Caco-2 (cell line): ENCODE data around the gene GBX2. TPM values are rescaled to one million over a fixed set of nuclear protein-coding genes. Genes with fewer than 3 reads are reported as not detected.

Source experiments
- BruUV-seq: library from RNA; stranded (reverse); fragments of 400-500 nt; replicated peaks from 2 replicates; lab custom pipeline; 2021; lab: Mats Ljungman, UMichigan
- CTCF ChIA-PET: fragments of 300-600 bp; sonication (Branson Sonifier 250); formaldehyde crosslinking; loops from one replicate; lab custom pipeline; 2022; ENCODE audit warnings: antibody characterized with exemption; lab: Charles Lee
- POLR2A ChIA-PET: fragments of 300-600 bp; sonication (Branson Sonifier 250); formaldehyde crosslinking; loops from one replicate; lab custom pipeline; 2022; ENCODE audit warnings: antibody characterized with exemption; lab: Charles Lee
- DNase-seq, 2 experiments: peaks; one replicate each; pipeline versions ENCODE4 v3.0.0 to v3.0.0-alpha.2; 2020 to 2022
- H3K27me3 ChIP-seq: replicated peaks from 2 replicates; pipeline ENCODE4 v1.6.0; 2011; ENCODE audit warnings: low read length; ENCODE audit not compliant: control insufficient read depth, insufficient read depth
- H3K36me3 ChIP-seq: 2 replicates; pipeline ENCODE4 v1.5.1; 2011; ENCODE audit warnings: low read length; ENCODE audit not compliant: control insufficient read depth, insufficient read depth
- H3K4me1 ChIP-seq: fragments of 250-450 bp; sonication (Bioruptor Pico); 2 replicates; pipeline ENCODE4 v1.5.1; 2020; ENCODE audit warnings: mild to moderate bottlenecking
- H3K4me3 ChIP-seq: 2 replicates; pipeline ENCODE4 v1.5.1; 2011; ENCODE audit warnings: low read depth, mild to moderate bottlenecking, control low read depth, low read length
- H3K9me3 ChIP-seq: fragments of 250-450 bp; sonication (Bioruptor Pico); 2 replicates; pipeline ENCODE4 v1.5.1; 2020; ENCODE audit warnings: mild to moderate bottlenecking, moderate library complexity
- H3K27ac Mint-ChIP-seq: one replicate; pipeline ENCODE4 v1.8.0; 2022; ENCODE audit warnings: mixed read lengths; ENCODE audit not compliant: unreplicated experiment
- H3K27me3 Mint-ChIP-seq: one replicate; pipeline ENCODE4 v1.8.0; 2022; ENCODE audit warnings: mixed read lengths; ENCODE audit not compliant: insufficient read depth, unreplicated experiment
- H3K36me3 Mint-ChIP-seq: one replicate; pipeline ENCODE4 v1.8.0; 2022; ENCODE audit warnings: mild to moderate bottlenecking, mixed read lengths; ENCODE audit not compliant: insufficient read depth, unreplicated experiment
- H3K4me1 Mint-ChIP-seq: one replicate; pipeline ENCODE4 v1.8.0; 2022; ENCODE audit warnings: low read depth, mixed read lengths; ENCODE audit not compliant: unreplicated experiment
- H3K4me3 Mint-ChIP-seq: one replicate; pipeline ENCODE4 v1.8.0; 2022; ENCODE audit warnings: mild to moderate bottlenecking, moderate library complexity, mixed read lengths; ENCODE audit not compliant: unreplicated experiment
- H3K9me3 Mint-ChIP-seq: one replicate; pipeline ENCODE4 v1.8.0; 2022; ENCODE audit warnings: mixed read lengths; ENCODE audit not compliant: unreplicated experiment
- intact Hi-C: fragments of 100-400 bp; cut with micrococcal nuclease; formaldehyde crosslinking; loops from one replicate; pipeline ENCODE4 v1.10.0; 2022; ENCODE audit not compliant: unreplicated experiment
- total RNA-seq: library from RNA; stranded (reverse); gene quantifications from 2 replicates; pipeline ENCODE4 v1.2.3, GENCODE V29; 2022
- TF ChIP-seq, protein P1 (sequence below), 2 experiments: fragments of 200-600 bp in 1 of 2; IDR thresholded peaks; 1 replicate in 1 of 2; 2 replicates in 1 of 2; pipeline versions ENCODE4 v1.5.1 to v1.8.0; 2011 to 2022; ENCODE audit warnings: antibody characterized with exemption in 1 of 2, control low read depth in 1 of 2, inconsistent platforms in 1 of 2, low read depth in 1 of 2, low read length in 1 of 2, mild to moderate bottlenecking in 1 of 2, moderate library complexity in 1 of 2; ENCODE audit not compliant: insufficient read depth in 1 of 2, severe bottlenecking in 1 of 2, unreplicated experiment in 1 of 2

GBX2 gene
- total RNA-seq, 1 experiment from 2014 or later: 2.1 TPM

DNA sequence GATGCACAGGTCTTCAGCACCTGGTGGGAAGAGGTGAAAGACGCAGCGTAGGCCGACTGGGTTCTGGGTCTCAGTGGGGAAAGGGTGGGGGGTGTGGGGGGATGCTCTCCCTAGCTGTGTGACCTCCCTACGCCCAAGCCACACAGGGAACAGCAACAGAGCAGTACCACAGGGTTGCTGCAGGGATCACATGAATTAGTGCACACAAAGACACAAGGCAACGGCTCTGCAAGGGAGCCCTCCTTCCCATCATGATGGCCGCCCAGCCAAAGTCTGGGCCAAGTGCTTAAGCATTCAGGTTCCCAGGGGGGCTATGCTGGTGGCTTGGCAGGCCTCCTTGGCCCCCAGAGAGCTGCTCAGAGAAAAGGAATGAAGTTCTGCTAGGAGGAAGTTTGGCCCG is 28.2 kb upstream of the GBX2 start:
- Mint-ChIP-seq H3K4me3 (no peak overlapping the region), H3K9me3 (no peaks in the 10 kb centered on the region), H3K36me3 (no peaks in the 10 kb centered on the region), H3K27me3 (no peaks in the 10 kb centered on the region), H3K27ac (no peak overlapping the region), H3K4me1 (no peaks in the 10 kb centered on the region)
- H3K36me3 ChIP-seq: no peaks in the 10 kb centered on the region
- POLR2A ChIA-PET: no interaction called here
- no peaks in the 10 kb centered on the region for H3K27me3 ChIP-seq
- no peak overlapping the region for H3K4me3 ChIP-seq
- no peaks in the 10 kb centered on the region for H3K9me3 ChIP-seq
- CTCF ChIA-PET: interaction anchor here (0.9 kb wide), 1 partner anchor 18 kb away, joined by 4 read pairs; no protein-coding TSS in a partner anchor
- TF ChIP-seq, protein P1, sequence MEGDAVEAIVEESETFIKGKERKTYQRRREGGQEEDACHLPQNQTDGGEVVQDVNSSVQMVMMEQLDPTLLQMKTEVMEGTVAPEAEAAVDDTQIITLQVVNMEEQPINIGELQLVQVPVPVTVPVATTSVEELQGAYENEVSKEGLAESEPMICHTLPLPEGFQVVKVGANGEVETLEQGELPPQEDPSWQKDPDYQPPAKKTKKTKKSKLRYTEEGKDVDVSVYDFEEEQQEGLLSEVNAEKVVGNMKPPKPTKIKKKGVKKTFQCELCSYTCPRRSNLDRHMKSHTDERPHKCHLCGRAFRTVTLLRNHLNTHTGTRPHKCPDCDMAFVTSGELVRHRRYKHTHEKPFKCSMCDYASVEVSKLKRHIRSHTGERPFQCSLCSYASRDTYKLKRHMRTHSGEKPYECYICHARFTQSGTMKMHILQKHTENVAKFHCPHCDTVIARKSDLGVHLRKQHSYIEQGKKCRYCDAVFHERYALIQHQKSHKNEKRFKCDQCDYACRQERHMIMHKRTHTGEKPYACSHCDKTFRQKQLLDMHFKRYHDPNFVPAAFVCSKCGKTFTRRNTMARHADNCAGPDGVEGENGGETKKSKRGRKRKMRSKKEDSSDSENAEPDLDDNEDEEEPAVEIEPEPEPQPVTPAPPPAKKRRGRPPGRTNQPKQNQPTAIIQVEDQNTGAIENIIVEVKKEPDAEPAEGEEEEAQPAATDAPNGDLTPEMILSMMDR (IDR thresholded peaks at IDR 0.05; ENCODE audit: insufficient read depth in 1 of 2, low read depth in 1 of 2, low read length in 1 of 2, severe bottlenecking in 1 of 2, unreplicated experiment in 1 of 2): no peak
- intact Hi-C loops: no loop called here
- no TSS peak for BruUV-seq
- no peak for DNase-seq
- H3K4me1 ChIP-seq: no peaks in the 10 kb centered on the region

DNA sequence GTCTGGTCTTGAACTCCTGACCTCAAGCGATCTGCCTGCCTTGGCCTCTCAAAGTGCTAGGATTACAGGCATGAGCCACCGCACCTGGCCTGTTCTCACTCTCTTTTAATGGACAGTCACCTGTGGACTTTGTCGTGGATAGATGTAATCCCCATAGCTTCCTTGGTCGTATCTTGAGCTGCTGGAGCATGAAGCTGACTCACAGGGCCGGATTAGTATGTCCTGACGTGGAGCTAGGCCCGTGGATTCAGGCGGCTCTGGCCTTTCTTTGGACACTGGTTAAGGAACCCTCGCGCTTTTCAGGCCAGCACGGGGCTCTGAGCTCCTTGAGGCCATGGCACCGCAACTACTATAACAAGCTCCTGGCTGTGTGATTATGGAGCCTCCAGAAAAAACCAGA is 27.5 kb upstream of the GBX2 start:
- H3K4me3 ChIP-seq: no peak overlapping the region
- ChIA-PET CTCF (no interaction called here), POLR2A (no interaction called here)
- H3K27ac Mint-ChIP-seq: no peak overlapping the region
- no TSS peak for BruUV-seq
- H3K4me1 Mint-ChIP-seq: no peaks in the 10 kb centered on the region
- H3K27me3 Mint-ChIP-seq: no peaks in the 10 kb centered on the region
- no peaks in the 10 kb centered on the region for H3K4me1 ChIP-seq
- intact Hi-C loops: no loop called here
- H3K36me3 ChIP-seq: no peaks in the 10 kb centered on the region
- H3K36me3 Mint-ChIP-seq: no peaks in the 10 kb centered on the region
- TF ChIP-seq, protein P1 (IDR thresholded peaks at IDR 0.05; ENCODE audit: insufficient read depth in 1 of 2, low read depth in 1 of 2, low read length in 1 of 2, severe bottlenecking in 1 of 2, unreplicated experiment in 1 of 2): no peak
- no peak overlapping the region for H3K4me3 Mint-ChIP-seq
- H3K27me3 ChIP-seq: no peaks in the 10 kb centered on the region
- H3K9me3 Mint-ChIP-seq: no peaks in the 10 kb centered on the region
- no peak for DNase-seq
- no peaks in the 10 kb centered on the region for H3K9me3 ChIP-seq

DNA sequence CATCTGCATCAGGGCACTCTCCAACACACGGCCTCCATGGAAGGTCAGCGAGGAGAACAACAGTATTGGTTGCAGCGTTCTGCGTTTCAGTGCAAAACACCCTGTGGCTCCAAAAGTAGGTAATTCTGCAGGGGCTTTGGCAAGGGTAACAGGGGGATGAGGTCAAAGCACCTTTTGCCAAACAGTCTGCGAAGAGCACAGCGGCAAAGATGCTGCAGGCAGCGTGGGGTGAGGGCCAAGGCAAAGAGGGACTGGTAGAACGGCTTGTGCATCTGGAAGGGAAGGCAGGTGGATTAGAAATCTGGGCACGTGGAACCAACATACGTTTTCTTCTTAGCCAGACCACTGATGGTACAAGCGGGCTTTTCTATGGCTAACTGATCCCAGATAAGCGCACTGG is 26.6 kb upstream of the GBX2 start:
- Mint-ChIP-seq H3K4me3 (no peak overlapping the region), H3K36me3 (no peaks in the 10 kb centered on the region), H3K4me1 (no peaks in the 10 kb centered on the region), H3K9me3 (no peaks in the 10 kb centered on the region), H3K27ac (no peak overlapping the region), H3K27me3 (no peaks in the 10 kb centered on the region)
- H3K27me3 ChIP-seq: no peaks in the 10 kb centered on the region
- intact Hi-C loops: no loop called here
- no TSS peak for BruUV-seq
- POLR2A ChIA-PET: no interaction called here
- DNase-seq: no peak
- H3K4me3 ChIP-seq: no peak overlapping the region
- H3K9me3 ChIP-seq: no peaks in the 10 kb centered on the region
- no peaks in the 10 kb centered on the region for H3K36me3 ChIP-seq
- CTCF ChIA-PET: no interaction called here
- no peaks in the 10 kb centered on the region for H3K4me1 ChIP-seq
- TF ChIP-seq, protein P1 (IDR thresholded peaks at IDR 0.05; ENCODE audit: insufficient read depth in 1 of 2, low read depth in 1 of 2, low read length in 1 of 2, severe bottlenecking in 1 of 2, unreplicated experiment in 1 of 2): no peak
